ENCODE results near the gene WDR72.

- TF ChIP-seq POLR2AphosphoS5 (IDR thresholded peaks at IDR 0.05): no peak
- TF ChIP-seq CTCF (IDR thresholded peaks at IDR 0.05): no peak
- TF ChIP-seq POLR2A (IDR thresholded peaks at IDR 0.05; ENCODE audit: low read depth): no peak
- TF ChIP-seq EP300 (IDR thresholded peaks at IDR 0.05): no peak
These were observed 83.6 kb downstream of the WDR72 start for GRCh38 chr15:53675832-53676231.
